Measurements from ENCODE around the gene OR5B12. TPM values are rescaled to one million over a fixed set of nuclear protein-coding genes. Genes with fewer than 3 reads are reported as not detected.

The OR5B12 gene
- total RNA-seq, 1 donor from 2014 or later = not detected

- H3K36me3 ChIP-seq = no peaks in the 10 kb centered on the region
- no peak overlapping the region for H3K27ac ChIP-seq
- intact Hi-C loops (cut with DNase I) = no loop called here
- H3K4me1 ChIP-seq = no peaks in the 10 kb centered on the region
- H3K9me3 ChIP-seq = no peaks in the 10 kb centered on the region
- no peak overlapping the region for H3K4me3 ChIP-seq
- ATAC-seq (no peak), DNase-seq (no peak)
- H3K27me3 ChIP-seq (ENCODE audit: low read depth) = no peaks in the 10 kb centered on the region
- no peak for TF ChIP-seq CTCF (IDR thresholded peaks at IDR 0.05)
Measured at GRCh38 chr11:58394195-58394594, 47.8 kb downstream of the OR5B12 start.

GRCh38 chr11:58392746-58393145, 49.3 kb downstream of the OR5B12 start:
- H3K4me3 ChIP-seq = no peak overlapping the region
- H3K4me1 ChIP-seq = no peaks in the 10 kb centered on the region
- no peaks in the 10 kb centered on the region for H3K27me3 ChIP-seq (ENCODE audit: low read depth)
- intact Hi-C loops (cut with DNase I) = no loop called here
- H3K9me3 ChIP-seq = no peaks in the 10 kb centered on the region
- no peak for DNase-seq
- TF ChIP-seq CTCF (IDR thresholded peaks at IDR 0.05) = no peak
- H3K27ac ChIP-seq = no peak overlapping the region
- ATAC-seq = no peak
- no peaks in the 10 kb centered on the region for H3K36me3 ChIP-seq

- no peaks in the 10 kb centered on the region for H3K36me3 ChIP-seq
- H3K9me3 ChIP-seq = no peaks in the 10 kb centered on the region
- no peak overlapping the region for H3K4me3 ChIP-seq
- DNase-seq (no peak), ATAC-seq (no peak)
- no peaks in the 10 kb centered on the region for H3K4me1 ChIP-seq
- TF ChIP-seq CTCF (IDR thresholded peaks at IDR 0.05) = no peak
- no peak overlapping the region for H3K27ac ChIP-seq
- intact Hi-C loops (cut with DNase I) = no loop called here
- no peaks in the 10 kb centered on the region for H3K27me3 ChIP-seq (ENCODE audit: low read depth)
Measured at GRCh38 chr11:58391879-58392278, 50.2 kb downstream of the OR5B12 start.

GRCh38 chr11:58390551-58391063, 51.4 kb downstream of the OR5B12 start:
- no peaks in the 10 kb centered on the region for H3K36me3 ChIP-seq
- H3K27me3 ChIP-seq (ENCODE audit: low read depth) = no peaks in the 10 kb centered on the region
- ATAC-seq = no peak
- intact Hi-C loops (cut with DNase I) = no loop called here
- H3K9me3 ChIP-seq = no peaks in the 10 kb centered on the region
- DNase-seq = peak; percentile 28
- no peak overlapping the region for H3K27ac ChIP-seq
- no peak overlapping the region for H3K4me3 ChIP-seq
- no peak for TF ChIP-seq CTCF (IDR thresholded peaks at IDR 0.05)
- H3K4me1 ChIP-seq = no peaks in the 10 kb centered on the region

Other genes with a start within 250 kb of the OR5B12 start
- gene OR1S2, start 238.1 kb downstream of the OR5B12 start, total RNA-seq = not detected
- gene OR1S1, start 229.5 kb downstream of the OR5B12 start, total RNA-seq = not detected
- not detected for gene OR10Q1, start 213.3 kb downstream of the OR5B12 start, total RNA-seq
- gene OR10W1, start 174.0 kb downstream of the OR5B12 start, total RNA-seq = not detected
- gene OR5B17, start 83.2 kb downstream of the OR5B12 start, total RNA-seq = not detected
- gene OR5B3, start 35.4 kb downstream of the OR5B12 start, total RNA-seq = not detected
- gene OR5B2, start 14.1 kb downstream of the OR5B12 start, total RNA-seq = not detected
- not detected for gene OR5B21, start 65.9 kb upstream of the OR5B12 start, total RNA-seq
- gene LPXN, start 133.6 kb upstream of the OR5B12 start, total RNA-seq = 71.6 TPM
- 44.5 TPM for gene ZFP91, start 136.8 kb upstream of the OR5B12 start, total RNA-seq
- gene CNTF, start 180.4 kb upstream of the OR5B12 start, total RNA-seq = 1.9 TPM